Prostate gland (tissue), 2 donors: Measurements from ENCODE around the gene CELF4.

Experiments
- CTCF ChIP-seq, 4 experiments: fragments of 200-600 bp in 2 of 4; fragments of 450-650 bp in 2 of 4; sonication (generic) in 2 of 4; IDR thresholded peaks; 1 replicate in 3 of 4; 2 replicates in 1 of 4; pipeline ENCODE4 v1.5.1; 2016 to 2019; ENCODE audit warnings: antibody characterized with exemption in 4 of 4, mild to moderate bottlenecking in 2 of 4, moderate library complexity in 2 of 4
- POLR2A ChIP-seq: fragments of 450-650 bp; IDR thresholded peaks from one replicate; pipeline ENCODE4 v1.6.1; 2016; ENCODE audit warnings: antibody characterized with exemption, mild to moderate bottlenecking
- POLR2AphosphoS5 ChIP-seq: sonication (generic); formaldehyde crosslinking; IDR thresholded peaks from one replicate; pipeline ENCODE4 v1.6.1; 2017; ENCODE audit warnings: antibody characterized with exemption

GRCh38 chr18:37611614-37612279 is 46.1 kb upstream of the CELF4 start:
- no peak for TF ChIP-seq CTCF (IDR thresholded peaks at IDR 0.05)
- no peak for TF ChIP-seq POLR2A
- TF ChIP-seq POLR2AphosphoS5 = no peak
